ENCODE measurements around the gene CLMN. TPM values are rescaled to one million over a fixed set of nuclear protein-coding genes. Genes with fewer than 3 reads are reported as not detected.

The CLMN gene
- total and polyA plus RNA-seq, 2 experiments from 2014 or later, result 3.2 to 5.7 TPM

GRCh38 chr14:95268350-95268749 is 51.4 kb downstream of the CLMN start:
- Histone ChIP-seq H3K27me3 (ENCODE audit: insufficient read depth) (no peaks in the 10 kb centered on the region), H3K4me3 (no peak overlapping the region), H3K79me2 (replicated peaks; ENCODE audit: insufficient read depth) (no peaks in the 10 kb centered on the region), H3K36me3 (ENCODE audit: insufficient read depth) (no peaks in the 10 kb centered on the region), H3K4me2 (no peak overlapping the region), H4K20me1 (replicated peaks; ENCODE audit: insufficient read depth) (no peaks in the 10 kb centered on the region), H3K9me2 (ENCODE audit: insufficient read depth) (peaks cover 9% of the 10 kb centered on the region), H3K27ac (ENCODE audit: low read depth) (no peak overlapping the region), H2AFZ (no peak overlapping the region), H3F3A (replicated peaks; ENCODE audit: low read depth) (no peaks in the 10 kb centered on the region), H3K4me1 (ENCODE audit: insufficient read depth) (0 out of 2 replicates have a peak, but pooled peaks cover 7% of the 10 kb centered on the region)
- Mint-ChIP-seq H3K9me3 (no peaks in the 10 kb centered on the region), H3K36me3 (ENCODE audit: low read depth) (peaks cover 3% of the 10 kb centered on the region; the same call in 1 of the 3 replicates), H3K27ac (no peak overlapping the region), H3K4me1 (peaks cover 14% of the 10 kb centered on the region), H3K27me3 (ENCODE audit: insufficient read depth, low read depth, poor library complexity) (peaks cover 4% of the 10 kb centered on the region), H3K4me3 (no peak overlapping the region)
- ATAC-seq (no peak), DNase-seq (ENCODE audit: low spot score) (no peak)
- TF ChIP-seq STAT1 (IDR thresholded peaks at IDR 0.05; ENCODE audit: unreplicated experiment), result no peak
- TF ChIP-seq EZH2phosphoT487 (IDR thresholded peaks at IDR 0.05; ENCODE audit: unreplicated experiment), result no peak
- no peak for TF ChIP-seq CTCF (conservative IDR thresholded peaks at IDR 0.05; ENCODE audit: low read depth in 2 of 2)
- TF ChIP-seq ZNF331 (CRISPR knock-in tag; IDR thresholded peaks at IDR 0.05; ENCODE audit: low read depth), result no peak
- no peak for TF ChIP-seq ETS1 (IDR thresholded peaks at IDR 0.05)
- TF ChIP-seq ZNF114 (CRISPR knock-in tag; IDR thresholded peaks at IDR 0.05), result no peak
- TF ChIP-seq NANOG (IDR thresholded peaks at IDR 0.05; ENCODE audit: borderline replicate concordance), result no peak
- TF ChIP-seq REST (IDR thresholded peaks at IDR 0.05; ENCODE audit: unreplicated experiment), result no peak
- TF ChIP-seq POLR2AphosphoS5 (IDR thresholded peaks at IDR 0.05; ENCODE audit: low read depth), result no peak
- no peak for TF ChIP-seq CREB1 (CRISPR knock-in tag; IDR thresholded peaks at IDR 0.05; ENCODE audit: low read depth)
- TF ChIP-seq JUNB (IDR thresholded peaks at IDR 0.05; ENCODE audit: unreplicated experiment), result no peak
- no peak for TF ChIP-seq ZNF462 (CRISPR knock-in tag; IDR thresholded peaks at IDR 0.05)
- no peak for TF ChIP-seq EZH2 (IDR thresholded peaks at IDR 0.05; ENCODE audit: low read depth, unreplicated experiment)
